ENCODE data around the gene TEPSIN. TPM values are rescaled to one million over a fixed set of nuclear protein-coding genes. Genes with fewer than 3 reads are reported as not detected.
A peak's percentile ranks its signal among the peaks of the same experiment; 100 is the strongest.

Gene TEPSIN
- total RNA-seq, 4 donors from 2014 or later: 38.0 to 156 (median 79.4) TPM

DNA sequence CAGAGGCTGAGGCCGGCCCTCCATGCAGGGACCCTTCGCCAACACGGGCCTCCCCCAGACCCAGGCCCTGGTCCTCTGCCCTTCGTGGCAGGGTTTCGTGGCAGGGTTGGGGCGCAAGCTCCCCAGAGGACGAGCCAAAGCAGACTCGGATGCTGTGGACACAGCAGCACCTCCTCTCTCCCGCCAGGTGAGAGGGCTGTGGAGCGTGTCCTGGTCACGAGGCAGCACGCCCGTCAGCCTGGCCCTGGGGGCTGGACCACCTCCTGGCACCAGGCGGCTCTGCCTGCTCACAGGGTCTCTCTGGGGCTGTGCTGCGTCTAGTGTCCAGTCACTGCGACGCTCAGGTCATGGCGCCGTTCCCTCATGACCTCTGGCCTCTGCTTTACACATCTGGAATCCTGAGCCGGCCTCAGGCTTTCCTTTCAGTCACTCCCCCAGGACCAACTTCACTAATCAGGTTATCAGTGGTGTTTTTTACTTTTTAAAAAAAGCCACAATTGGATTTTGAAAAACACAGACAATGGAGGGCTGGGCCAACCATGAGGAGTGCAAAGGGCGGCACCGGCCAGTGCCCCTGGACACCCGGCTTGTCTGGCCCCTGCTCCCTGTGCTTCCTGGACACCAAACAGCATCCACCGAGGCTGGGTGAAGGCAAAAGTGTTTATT is 5.6 kb upstream of the TEPSIN start:
- TF ChIP-seq, protein P1, sequence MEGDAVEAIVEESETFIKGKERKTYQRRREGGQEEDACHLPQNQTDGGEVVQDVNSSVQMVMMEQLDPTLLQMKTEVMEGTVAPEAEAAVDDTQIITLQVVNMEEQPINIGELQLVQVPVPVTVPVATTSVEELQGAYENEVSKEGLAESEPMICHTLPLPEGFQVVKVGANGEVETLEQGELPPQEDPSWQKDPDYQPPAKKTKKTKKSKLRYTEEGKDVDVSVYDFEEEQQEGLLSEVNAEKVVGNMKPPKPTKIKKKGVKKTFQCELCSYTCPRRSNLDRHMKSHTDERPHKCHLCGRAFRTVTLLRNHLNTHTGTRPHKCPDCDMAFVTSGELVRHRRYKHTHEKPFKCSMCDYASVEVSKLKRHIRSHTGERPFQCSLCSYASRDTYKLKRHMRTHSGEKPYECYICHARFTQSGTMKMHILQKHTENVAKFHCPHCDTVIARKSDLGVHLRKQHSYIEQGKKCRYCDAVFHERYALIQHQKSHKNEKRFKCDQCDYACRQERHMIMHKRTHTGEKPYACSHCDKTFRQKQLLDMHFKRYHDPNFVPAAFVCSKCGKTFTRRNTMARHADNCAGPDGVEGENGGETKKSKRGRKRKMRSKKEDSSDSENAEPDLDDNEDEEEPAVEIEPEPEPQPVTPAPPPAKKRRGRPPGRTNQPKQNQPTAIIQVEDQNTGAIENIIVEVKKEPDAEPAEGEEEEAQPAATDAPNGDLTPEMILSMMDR (IDR thresholded peaks at IDR 0.05): no peak
- TF ChIP-seq POLR2A (IDR thresholded peaks at IDR 0.05): no peak
- no peak overlapping the region for H3K4me3 ChIP-seq
- peaks cover 0 to 1% (median 0%) of the 10 kb centered on the region in 3 donors for H3K36me3 ChIP-seq
- peaks cover 0 to 18% (median 5%) of the 10 kb centered on the region in 4 donors for H3K4me1 ChIP-seq
- no peak for DNase-seq
- no peaks in the 10 kb centered on the region for H3K9me3 ChIP-seq
- H3K27me3 ChIP-seq: no peaks in the 10 kb centered on the region
- H3K27ac ChIP-seq: no peak overlapping the region

DNA sequence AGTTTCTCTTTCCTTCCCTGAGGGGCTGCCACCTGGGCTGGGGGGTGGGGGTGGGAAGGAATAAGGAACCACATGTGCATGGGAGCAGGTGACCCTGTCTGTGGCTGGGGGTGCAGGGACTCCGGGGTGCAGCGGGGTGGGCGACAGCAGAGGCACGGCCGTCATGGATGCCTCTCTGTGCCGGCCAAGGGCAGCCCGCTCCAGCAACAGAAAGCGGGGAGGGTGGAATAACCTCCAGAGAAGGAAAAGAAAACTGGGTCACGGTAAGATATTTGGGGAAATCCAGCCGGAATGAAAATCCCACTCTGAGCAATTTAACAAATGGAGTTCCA is 4.4 kb upstream of the TEPSIN start:
- Histone ChIP-seq H3K27ac (no peak overlapping the region), H3K27me3 (no peaks in the 10 kb centered on the region), H3K4me3 (no peak overlapping the region), H3K36me3 (no peaks in the 10 kb centered on the region), H3K9me3 (no peaks in the 10 kb centered on the region), H3K4me1 (peaks cover 0 to 19% (median 5%) of the 10 kb centered on the region in 4 donors)
- no peak for DNase-seq
- TF ChIP-seq, protein P1 (IDR thresholded peaks at IDR 0.05): no peak
- no peak for TF ChIP-seq POLR2A (IDR thresholded peaks at IDR 0.05)

DNA sequence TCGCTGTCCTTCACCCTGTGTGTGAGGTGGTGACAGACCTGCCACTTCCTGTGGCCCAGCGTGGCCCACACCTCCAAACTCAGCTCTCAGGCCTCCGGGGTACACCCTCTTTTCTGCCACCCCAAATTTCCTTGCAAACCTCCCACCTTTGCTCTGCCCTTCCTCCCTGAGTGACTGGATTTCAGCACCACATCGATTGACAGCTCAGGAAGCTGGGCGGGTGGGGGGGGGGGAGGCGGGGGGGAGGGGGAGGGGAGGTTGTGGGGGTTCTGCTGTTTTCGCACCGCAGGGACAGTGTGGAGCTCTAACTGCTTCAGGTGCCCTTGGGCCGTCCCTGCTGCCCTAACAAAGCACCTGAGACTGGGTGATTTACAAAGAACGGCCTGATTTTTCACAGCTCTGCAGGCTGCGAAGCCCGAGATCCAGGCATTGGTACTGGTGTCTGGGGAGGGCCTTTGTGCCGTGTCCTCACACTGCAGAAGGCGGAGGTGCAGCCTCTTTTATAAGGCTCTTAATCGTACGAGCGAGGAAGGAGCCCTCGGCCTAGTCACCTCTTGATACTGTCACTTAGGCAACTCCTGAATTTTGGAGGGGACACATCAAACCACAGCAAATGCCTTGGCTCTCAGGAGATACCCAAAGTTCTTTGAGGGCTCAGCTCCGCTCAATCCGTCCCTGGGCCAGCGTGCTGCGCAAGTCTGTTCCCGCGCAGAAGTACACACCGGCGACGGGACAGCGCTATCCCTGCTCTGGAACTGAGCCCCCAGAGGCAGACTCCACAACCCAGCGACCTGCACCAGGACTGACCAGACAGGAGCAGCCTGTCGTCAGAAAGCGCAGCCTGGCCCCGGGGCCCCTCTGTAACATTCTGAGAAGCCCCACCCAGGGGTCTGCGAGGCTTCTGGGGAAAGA is 3.8 kb upstream of the TEPSIN start:
- Histone ChIP-seq H3K9me3 (no peaks in the 10 kb centered on the region), H3K4me3 (no peak overlapping the region), H3K36me3 (no peaks in the 10 kb centered on the region), H3K4me1 (peaks cover 0 to 25% (median 10%) of the 10 kb centered on the region in 4 donors), H3K27me3 (no peaks in the 10 kb centered on the region), H3K27ac (no peak overlapping the region)
- no peak for TF ChIP-seq POLR2A (IDR thresholded peaks at IDR 0.05)
- TF ChIP-seq, protein P1 (IDR thresholded peaks at IDR 0.05): no peak
- DNase-seq: no peak

DNA sequence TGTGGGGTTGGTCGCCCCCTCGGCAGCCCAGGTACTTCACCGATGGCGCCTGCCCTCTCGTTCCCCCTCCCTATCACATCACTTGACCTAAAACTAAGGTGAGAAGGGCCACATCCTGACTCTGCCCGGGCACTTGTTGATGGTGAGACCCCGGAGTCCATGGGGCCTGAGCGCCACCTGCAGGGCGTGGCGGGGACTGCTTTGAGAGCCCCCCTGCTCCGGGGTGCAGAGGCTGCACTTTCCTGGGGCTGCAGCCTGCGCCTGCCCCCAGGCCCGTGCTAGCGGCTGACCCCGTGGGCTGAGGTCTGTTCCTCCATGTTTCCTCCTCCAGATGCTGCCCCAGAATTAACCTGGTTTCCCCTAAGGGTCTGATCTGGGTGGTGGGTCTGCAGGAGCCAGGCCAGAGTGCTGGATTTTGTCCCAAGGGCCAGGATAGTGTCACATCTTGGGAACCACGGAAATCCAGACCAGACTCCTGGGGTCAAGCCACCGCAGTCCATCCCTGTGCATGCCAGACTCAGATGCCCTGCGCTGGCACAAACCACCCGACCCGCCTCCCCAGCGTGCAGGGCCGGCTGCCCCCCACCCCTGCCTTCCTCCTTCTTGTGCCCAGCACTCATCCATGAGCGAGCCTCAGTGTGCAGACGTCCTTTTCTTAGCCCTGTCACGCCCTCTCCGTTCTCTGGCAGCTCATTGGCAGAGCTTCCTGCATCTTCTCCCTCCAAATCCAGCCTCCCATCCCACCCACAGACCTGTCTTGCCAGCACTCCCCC is 3.0 kb upstream of the TEPSIN start:
- TF ChIP-seq, protein P1 (IDR thresholded peaks at IDR 0.05): peak; percentile 45 to 75 (median 64)
- TF ChIP-seq POLR2A (IDR thresholded peaks at IDR 0.05): no peak
- Histone ChIP-seq H3K27ac (no peak overlapping the region), H3K4me3 (no peak overlapping the region), H3K4me1 (peaks cover 0 to 33% (median 16%) of the 10 kb centered on the region in 4 donors), H3K9me3 (no peaks in the 10 kb centered on the region), H3K36me3 (no peaks in the 10 kb centered on the region), H3K27me3 (no peaks in the 10 kb centered on the region)
- DNase-seq: peak; percentile 67 to 80 (median 69)

DNA sequence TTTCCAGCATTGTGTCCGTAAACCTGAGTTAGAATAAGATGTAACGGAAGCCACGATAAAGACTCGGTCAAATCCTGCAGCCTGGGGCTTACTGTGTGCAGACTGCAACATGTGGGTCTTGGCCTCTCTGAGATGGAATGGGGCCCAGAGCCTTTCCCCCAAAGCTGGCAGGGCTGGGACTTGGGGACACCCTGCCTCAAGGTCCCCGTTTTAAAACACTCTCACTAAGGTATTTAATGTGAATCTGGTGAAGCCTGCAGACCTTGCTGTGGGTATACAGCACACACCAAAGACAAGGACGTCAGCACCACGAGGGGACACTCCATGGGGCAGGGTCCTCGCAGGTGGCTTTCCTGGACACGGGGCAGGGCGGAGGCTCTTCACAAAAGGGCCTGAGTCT is 2.3 kb upstream of the TEPSIN start:
- no peak for TF ChIP-seq POLR2A (IDR thresholded peaks at IDR 0.05)
- TF ChIP-seq, protein P1 (IDR thresholded peaks at IDR 0.05): no peak
- no peak for DNase-seq
- Histone ChIP-seq H3K9me3 (no peaks in the 10 kb centered on the region), H3K4me1 (peaks cover 0 to 40% (median 19%) of the 10 kb centered on the region in 4 donors), H3K4me3 (no peak overlapping the region), H3K27me3 (no peaks in the 10 kb centered on the region), H3K36me3 (no peaks in the 10 kb centered on the region), H3K27ac (no peak overlapping the region)

All from Peyer's patch (tissue), 4 donors.